ENCODE measurements around the gene CDT1.

Gene CDT1

DNA sequence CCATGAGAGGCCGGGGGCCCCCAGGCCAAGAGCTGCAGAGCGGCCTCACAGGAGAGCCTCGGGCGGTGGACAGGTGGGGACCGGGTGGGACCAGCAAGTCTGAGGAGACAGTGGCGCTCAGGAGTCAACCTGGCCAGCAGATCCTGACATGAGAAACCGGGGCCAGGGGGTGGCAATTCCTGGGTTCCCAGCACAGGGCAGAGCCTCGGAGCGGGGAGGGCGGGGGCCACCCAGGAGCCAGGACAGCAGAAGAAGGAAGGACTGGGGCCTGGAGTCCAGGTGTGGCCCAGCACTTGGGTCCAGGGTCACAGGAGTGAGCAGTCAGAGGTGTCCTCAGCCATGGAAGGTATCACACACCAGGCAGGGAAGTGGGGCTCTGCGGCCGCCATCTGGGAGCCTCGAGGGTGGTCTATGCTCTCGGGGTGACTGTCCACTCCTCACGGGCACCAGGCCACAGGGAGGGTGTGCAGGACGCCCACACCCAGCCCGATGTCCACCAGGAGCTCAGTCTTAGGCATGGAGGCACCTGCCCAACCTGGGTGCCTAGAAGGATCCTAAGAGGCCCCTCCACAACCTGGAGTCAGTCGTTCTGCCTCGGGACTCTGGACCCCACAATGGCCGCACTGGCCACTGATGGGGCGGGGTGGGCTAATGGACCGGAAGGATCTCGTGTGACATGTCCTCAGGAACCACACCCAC is 47.7 kb upstream of the CDT1 start:
- Histone ChIP-seq H3K4me2 (ENCODE audit: low read length) (no peak overlapping the region), H3K79me2 (ENCODE audit: insufficient read depth, low read length) (no peaks in the 10 kb centered on the region), H2AFZ (ENCODE audit: low read length) (no peak overlapping the region), H3K4me3 (ENCODE audit: low read depth, low read length, poor library complexity, severe bottlenecking) (no peak overlapping the region), H3K9ac (ENCODE audit: low read length) (no peak overlapping the region), H3K4me1 (ENCODE audit: insufficient read depth, low read length, severe bottlenecking) (no peaks in the 10 kb centered on the region), H3K9me2 (ENCODE audit: low read depth, low read length) (no peaks in the 10 kb centered on the region), H3K27me3 (ENCODE audit: insufficient read depth, low read length) (peaks cover 8% of the 10 kb centered on the region), H3K27ac (ENCODE audit: low read depth, low read length, poor library complexity, severe bottlenecking) (no peak overlapping the region), H3K36me3 (ENCODE audit: insufficient read depth, low read length) (no peaks in the 10 kb centered on the region), H3F3A (ENCODE audit: insufficient read depth, low read length) (no peaks in the 10 kb centered on the region), H4K20me1 (ENCODE audit: insufficient read depth, low read length) (no peaks in the 10 kb centered on the region), H3K9me3 (ENCODE audit: low read length) (no peaks in the 10 kb centered on the region)
- TF ChIP-seq, protein P1, sequence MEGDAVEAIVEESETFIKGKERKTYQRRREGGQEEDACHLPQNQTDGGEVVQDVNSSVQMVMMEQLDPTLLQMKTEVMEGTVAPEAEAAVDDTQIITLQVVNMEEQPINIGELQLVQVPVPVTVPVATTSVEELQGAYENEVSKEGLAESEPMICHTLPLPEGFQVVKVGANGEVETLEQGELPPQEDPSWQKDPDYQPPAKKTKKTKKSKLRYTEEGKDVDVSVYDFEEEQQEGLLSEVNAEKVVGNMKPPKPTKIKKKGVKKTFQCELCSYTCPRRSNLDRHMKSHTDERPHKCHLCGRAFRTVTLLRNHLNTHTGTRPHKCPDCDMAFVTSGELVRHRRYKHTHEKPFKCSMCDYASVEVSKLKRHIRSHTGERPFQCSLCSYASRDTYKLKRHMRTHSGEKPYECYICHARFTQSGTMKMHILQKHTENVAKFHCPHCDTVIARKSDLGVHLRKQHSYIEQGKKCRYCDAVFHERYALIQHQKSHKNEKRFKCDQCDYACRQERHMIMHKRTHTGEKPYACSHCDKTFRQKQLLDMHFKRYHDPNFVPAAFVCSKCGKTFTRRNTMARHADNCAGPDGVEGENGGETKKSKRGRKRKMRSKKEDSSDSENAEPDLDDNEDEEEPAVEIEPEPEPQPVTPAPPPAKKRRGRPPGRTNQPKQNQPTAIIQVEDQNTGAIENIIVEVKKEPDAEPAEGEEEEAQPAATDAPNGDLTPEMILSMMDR (IDR thresholded peaks at IDR 0.05; ENCODE audit: low read length) = no peak
- no peak for TF ChIP-seq EZH2 (IDR thresholded peaks at IDR 0.05; ENCODE audit: borderline replicate concordance, low read length)

DNA sequence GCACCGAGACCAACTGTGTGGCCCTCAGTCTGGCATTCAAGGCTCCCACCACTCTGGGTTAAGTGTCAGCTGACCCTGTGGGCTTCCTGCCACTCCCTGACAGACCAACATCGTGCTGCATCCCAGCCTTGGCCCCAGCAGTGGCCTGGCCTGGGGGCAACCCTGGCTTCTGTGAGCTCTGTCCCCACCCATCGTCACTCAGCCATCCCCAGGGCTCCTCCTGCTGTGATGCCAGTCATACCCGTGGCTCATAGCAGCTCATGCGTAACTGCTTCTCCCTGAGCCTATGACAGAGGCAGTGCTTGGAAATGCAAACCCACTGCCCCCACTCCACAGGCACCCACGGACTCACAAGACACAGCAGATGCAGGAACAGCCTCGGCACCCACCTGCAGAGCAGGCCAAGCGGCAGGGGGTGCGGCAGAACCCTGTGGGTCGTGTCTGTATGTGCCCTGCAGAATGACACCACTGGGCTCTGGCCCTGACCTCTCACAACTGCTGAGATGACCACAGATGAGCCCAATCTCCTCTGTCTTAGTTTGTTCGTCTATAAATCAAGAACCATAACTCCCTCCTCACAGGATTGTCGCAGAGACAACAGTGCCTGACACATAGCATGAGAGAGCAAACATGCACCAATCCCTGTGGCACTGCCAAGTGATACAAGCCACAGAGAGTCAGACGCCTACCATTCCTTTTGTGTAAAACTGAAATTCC is 45.2 kb upstream of the CDT1 start:
- H2AFZ ChIP-seq (ENCODE audit: low read length) = no peak overlapping the region
- no peaks in the 10 kb centered on the region for H3K4me1 ChIP-seq (ENCODE audit: insufficient read depth, low read length, severe bottlenecking)
- H3K27ac ChIP-seq (ENCODE audit: low read depth, low read length, poor library complexity, severe bottlenecking) = no peak overlapping the region
- H3K9me3 ChIP-seq (ENCODE audit: low read length) = no peaks in the 10 kb centered on the region
- no peaks in the 10 kb centered on the region for H3K36me3 ChIP-seq (ENCODE audit: insufficient read depth, low read length)
- TF ChIP-seq EZH2 (IDR thresholded peaks at IDR 0.05; ENCODE audit: borderline replicate concordance, low read length) = no peak
- TF ChIP-seq, protein P1 (IDR thresholded peaks at IDR 0.05; ENCODE audit: low read length) = no peak
- H3K27me3 ChIP-seq (ENCODE audit: insufficient read depth, low read length) = peaks cover 26% of the 10 kb centered on the region
- no peaks in the 10 kb centered on the region for H3K9me2 ChIP-seq (ENCODE audit: low read depth, low read length)
- H3K79me2 ChIP-seq (ENCODE audit: insufficient read depth, low read length) = no peaks in the 10 kb centered on the region
- no peak overlapping the region for H3K4me2 ChIP-seq (ENCODE audit: low read length)
- H3K9ac ChIP-seq (ENCODE audit: low read length) = no peak overlapping the region
- H3F3A ChIP-seq (ENCODE audit: insufficient read depth, low read length) = no peaks in the 10 kb centered on the region
- H4K20me1 ChIP-seq (ENCODE audit: insufficient read depth, low read length) = no peaks in the 10 kb centered on the region
- H3K4me3 ChIP-seq (ENCODE audit: low read depth, low read length, poor library complexity, severe bottlenecking) = no peak overlapping the region

DNA sequence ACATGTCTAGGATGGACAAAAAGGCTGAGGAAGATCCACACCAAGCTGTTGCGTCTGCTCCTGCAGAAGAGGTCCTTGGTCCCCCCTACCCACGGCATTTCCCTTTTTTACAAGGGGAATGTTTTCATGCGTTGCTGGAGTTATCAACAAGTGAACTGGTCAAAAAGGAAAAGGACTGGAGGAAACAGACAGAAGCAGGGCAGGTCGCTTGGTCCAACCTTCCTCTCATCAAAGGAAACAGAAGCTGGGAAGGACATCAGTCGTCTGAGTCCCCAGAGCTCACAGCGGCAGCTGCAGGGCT is 44.7 kb upstream of the CDT1 start:
- Histone ChIP-seq H3K4me3 (ENCODE audit: low read depth, low read length, poor library complexity, severe bottlenecking) (no peak overlapping the region), H3K79me2 (ENCODE audit: insufficient read depth, low read length) (no peaks in the 10 kb centered on the region), H3K36me3 (ENCODE audit: insufficient read depth, low read length) (no peaks in the 10 kb centered on the region), H3K9ac (ENCODE audit: low read length) (no peak overlapping the region), H3K4me1 (ENCODE audit: insufficient read depth, low read length, severe bottlenecking) (no peaks in the 10 kb centered on the region), H3K4me2 (ENCODE audit: low read length) (no peak overlapping the region; the same call in 1 of the 2 replicates), H3K27ac (ENCODE audit: low read depth, low read length, poor library complexity, severe bottlenecking) (no peak overlapping the region), H4K20me1 (ENCODE audit: insufficient read depth, low read length) (no peaks in the 10 kb centered on the region), H3K9me2 (ENCODE audit: low read depth, low read length) (no peaks in the 10 kb centered on the region), H3K9me3 (ENCODE audit: low read length) (no peaks in the 10 kb centered on the region), H3F3A (ENCODE audit: insufficient read depth, low read length) (no peaks in the 10 kb centered on the region), H2AFZ (ENCODE audit: low read length) (no peak overlapping the region), H3K27me3 (ENCODE audit: insufficient read depth, low read length) (peaks cover 29% of the 10 kb centered on the region)
- TF ChIP-seq, protein P1 (IDR thresholded peaks at IDR 0.05; ENCODE audit: low read length) = no peak
- no peak for TF ChIP-seq EZH2 (IDR thresholded peaks at IDR 0.05; ENCODE audit: borderline replicate concordance, low read length)
